ENCODE data around the gene JAKMIP2. TPM values are rescaled to one million over a fixed set of nuclear protein-coding genes. Genes with fewer than 3 reads are reported as not detected.
"Not testable (repeated sequence)": the region's sequence is repeated elsewhere in the genome, so short reads cannot be mapped to it uniquely, and the experiment has no call there.

Gene JAKMIP2
- total RNA-seq, 1 donor from 2014 or later: 1.3 TPM

DNA sequence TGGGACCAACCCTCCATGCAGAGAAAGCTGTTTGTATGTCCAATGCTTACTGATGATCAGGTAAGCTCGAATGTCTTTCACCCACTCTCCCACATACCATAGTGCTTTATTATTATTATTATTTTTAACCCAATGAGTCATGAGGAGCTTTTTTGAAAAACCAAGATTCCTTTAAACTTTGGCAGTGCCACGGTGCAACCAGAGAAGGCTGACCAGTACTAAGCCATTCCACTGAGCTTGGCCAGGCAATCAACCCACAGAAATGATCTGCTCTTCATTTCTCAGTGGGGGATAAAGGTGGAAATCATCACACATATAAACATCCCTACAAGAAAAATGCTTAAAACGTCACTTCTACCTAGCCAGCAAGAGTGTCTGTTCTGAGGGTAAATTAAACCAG lies 35.5 kb downstream of the JAKMIP2 start:
- DNase-seq (ENCODE audit: low spot score): no peak

DNA sequence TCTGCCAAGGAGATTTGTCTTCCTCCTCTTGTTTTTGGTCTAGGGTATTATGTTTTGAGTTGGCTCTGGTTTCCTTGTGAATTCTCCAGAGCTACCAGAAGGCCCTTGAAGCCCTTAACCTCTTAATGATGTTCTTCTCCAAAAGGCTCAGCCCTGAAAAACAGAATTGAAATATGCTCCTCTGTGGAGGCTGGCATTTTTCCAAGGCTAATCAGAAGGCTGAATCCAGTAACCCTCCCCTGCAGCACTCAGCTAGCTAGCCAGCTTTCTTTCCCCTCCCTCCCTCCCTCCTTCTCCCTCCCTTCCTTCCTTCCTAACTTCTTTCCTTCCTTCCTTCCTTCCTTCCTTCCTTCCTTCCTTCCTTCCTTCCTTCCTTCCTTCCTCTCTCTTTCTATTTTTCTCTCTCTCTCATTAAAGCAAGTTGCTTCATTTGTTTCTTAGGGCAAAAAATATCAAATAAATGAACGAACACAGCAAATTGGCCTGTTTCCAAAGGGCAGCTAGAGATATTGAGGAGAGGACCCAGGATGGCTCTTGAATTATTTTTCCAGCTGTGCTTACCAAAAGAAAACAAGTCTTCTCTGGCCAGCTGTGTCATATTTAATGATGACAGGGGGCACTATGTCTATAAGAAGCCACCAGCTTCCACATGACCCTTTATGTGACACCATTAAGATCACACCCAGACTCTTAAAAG lies 38.7 kb downstream of the JAKMIP2 start:
- no peak for DNase-seq (ENCODE audit: low spot score)

DNA sequence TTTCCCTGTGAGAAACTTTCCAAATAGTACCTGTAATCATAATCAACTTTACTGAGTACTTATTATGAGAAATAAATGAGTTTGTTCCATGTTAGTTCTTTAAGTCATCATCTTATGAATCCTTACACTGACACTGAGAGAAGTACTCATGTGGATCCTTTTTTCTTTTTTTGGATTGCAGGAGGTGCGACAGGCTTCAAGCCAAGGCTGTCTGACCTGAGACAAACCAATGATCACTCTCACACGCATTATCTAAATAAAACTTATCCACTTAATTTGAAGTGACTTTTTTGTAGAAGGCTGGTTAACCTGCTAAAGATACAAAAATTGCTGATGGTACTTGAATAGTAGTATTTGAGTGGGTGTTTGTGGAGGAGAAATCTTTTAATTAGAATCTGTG lies 39.5 kb downstream of the JAKMIP2 start:
- DNase-seq (ENCODE audit: low spot score): no peak

DNA sequence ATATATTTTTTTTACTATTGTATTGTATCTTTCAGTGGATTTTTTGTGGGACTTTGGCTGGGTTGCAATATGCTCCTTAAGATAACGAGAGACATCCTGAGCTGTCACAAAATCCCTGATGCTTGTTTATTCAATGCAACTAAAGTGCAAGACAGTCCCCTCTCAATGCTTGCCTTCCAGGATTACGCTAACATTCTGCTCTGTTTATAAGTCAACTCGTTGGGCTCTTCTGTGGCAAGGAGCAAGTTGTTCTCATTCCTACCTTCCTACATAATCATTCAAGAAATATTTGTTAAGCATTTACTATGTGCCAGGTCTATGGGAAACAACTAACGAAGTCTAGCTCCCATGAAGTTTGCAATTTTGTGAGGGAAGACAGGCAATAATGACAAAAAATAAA lies 40.4 kb downstream of the JAKMIP2 start:
- no peak for DNase-seq (ENCODE audit: low spot score)

DNA sequence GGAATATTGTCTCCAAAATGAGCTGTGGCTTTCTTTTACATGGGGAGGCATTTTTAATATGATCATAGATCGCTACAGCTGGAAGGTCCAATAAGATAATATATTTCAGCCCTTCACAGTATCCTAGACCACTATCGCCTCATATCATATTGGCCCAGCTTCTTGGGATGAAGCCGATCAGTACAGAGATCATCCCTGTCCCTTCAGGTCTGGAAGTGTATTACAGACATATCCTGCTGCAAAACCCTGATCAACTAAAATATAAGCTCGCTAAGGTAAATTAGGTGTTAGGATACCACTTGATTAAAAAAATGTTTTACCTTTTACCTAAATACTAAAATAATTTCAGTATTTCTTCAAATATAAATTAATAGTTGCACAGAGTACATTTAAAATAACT lies 41.7 kb downstream of the JAKMIP2 start:
- no peak for DNase-seq (ENCODE audit: low spot score)

DNA sequence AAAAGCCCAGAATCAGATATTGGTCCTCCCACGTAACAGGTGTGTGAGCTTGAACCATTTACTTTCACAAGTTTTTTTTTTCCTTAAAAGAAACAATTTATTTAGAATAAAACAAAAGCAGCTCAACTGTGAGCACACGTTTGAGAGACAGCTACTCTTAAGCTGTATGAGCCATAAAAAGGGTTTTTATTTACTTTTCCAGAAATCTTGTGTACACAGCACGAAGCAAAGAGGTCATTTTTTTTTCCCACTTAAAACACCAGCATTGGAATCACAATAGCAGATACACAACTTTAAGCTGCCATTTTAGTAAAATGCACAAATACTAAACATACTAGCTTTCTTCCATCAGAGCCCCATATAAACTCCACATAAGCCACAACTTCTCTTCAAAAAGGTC lies 44.6 kb downstream of the JAKMIP2 start:
- DNase-seq (ENCODE audit: low spot score): no peak

DNA sequence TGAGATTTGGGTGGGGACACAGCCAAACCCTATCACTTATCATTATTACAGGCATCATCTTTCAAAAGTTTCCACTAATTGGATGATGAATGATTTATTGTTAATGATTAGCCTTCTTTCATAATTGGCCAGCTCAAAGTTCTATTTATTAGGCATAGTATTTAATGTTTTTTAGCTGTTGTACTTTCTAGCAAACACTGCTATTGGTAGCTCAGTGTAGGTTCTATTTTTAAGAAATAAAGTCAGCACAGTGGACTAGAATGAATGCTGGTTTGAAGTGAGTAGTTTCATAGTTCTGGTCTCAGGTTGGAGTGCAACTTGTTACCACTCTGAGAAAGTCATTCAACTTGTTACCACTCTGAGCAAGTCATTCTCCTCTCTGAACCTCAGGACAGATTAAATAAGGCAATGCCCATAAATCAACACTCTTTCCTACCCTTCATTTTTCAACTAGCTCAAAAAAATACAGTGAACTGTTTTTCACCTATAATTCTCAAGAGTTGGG lies 46.9 kb downstream of the JAKMIP2 start:
- no peak for DNase-seq (ENCODE audit: low spot score)

DNA sequence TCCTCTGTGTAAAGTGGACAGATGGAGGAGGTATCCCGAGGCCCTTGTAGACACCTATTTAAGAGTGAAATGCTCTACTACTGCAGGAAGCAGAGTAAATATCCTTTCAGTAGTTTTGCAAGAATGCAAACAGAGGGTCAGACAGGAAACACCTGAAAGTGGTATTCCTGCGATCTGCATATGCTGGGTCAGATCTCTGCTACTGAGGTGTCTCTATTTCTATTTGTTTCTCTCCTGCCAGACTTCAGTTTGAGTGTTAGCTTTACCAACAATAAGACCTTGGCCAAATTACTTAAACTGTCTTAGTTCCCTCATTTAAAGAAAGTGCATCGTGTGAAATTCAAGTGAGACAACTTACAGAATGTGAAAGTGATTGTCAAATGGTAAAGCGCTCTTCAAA lies 47.6 kb downstream of the JAKMIP2 start:
- DNase-seq (ENCODE audit: low spot score): no peak

DNA sequence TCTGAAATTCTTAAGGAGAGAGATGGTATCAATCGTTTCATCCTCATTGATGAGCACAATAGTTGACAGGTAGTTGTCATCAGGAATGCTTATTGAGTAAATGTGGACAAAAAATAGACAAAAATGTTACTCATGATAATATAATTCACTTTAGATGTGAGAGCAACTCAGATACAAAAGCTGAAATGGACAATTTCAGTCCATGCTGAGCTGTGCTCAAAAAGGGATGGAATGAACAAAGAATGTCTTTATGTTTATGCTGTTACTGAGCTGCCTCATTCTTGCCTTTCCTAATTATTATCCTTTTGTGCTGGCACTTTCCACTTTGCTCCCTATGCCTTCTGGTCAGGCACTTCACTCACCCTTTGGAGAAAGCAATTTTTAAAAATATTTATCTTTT lies 49.5 kb downstream of the JAKMIP2 start:
- DNase-seq (ENCODE audit: low spot score): no peak

DNA sequence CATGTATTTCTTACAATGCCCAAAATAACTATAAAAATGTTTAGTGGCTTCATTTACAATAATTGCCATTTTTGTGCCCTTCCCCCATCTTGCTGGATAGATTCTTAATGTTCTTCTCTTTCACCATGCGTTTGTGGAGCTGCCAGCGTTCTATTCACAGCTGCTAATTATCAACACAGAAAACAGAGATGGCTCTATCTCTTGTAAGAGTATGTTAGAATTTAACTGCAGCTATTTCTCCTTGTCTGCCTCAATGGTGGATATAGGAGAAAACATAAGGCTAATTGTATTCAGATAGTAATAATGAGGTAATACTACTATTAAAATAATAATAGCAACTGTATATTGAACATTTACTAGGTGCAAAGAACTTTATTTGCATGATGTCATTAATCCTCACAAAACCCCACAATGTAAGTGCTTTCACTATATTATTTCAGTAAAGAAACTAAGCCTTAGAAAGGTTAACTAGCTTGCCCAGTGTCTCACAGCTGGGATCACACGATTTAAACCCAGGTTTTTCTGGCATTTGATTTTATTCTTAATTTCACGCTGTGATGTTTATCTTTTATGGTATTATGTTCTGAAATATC lies 50.1 kb downstream of the JAKMIP2 start:
- DNase-seq (ENCODE audit: low spot score): no peak

DNA sequence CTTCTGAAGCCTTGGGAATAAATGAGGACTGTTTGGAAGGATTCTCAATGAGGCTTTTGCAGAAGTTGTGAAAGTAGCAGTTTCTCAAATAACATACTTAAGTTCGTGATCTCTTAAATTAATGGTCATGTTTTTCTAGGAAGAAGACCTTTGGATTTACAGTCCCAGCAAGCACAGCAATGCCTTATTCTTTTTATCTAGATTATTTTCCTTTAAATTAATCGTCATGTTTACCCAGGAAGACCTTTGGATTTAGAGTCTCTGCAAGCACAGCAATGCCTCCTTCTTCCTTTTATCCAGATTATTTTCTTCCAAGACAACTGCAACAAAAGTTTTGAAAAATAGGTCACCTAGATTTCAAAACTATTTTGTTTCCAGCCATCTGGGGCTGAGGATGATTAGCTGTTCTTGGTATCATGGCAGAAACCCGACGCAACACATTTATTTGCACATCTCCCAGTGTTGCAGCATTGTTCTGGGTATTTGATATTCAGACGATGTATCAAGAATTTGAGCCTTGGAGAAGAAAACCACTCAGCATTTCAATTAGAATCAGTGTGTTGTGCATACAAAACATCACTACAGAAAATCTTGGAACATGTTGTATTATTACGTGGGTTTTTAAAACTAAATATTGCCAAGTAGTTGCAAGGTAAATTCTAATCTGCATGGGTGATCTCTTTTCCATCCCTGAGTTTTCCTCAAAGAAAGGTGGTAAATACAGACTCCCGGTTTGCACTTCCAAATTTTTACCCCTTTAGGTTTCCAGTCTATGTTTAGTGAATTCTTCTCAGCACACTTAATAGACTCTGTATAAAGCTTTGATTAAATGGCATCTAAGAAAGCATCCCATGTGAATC lies 50.9 kb downstream of the JAKMIP2 start:
- DNase-seq (ENCODE audit: low spot score): no peak

DNA sequence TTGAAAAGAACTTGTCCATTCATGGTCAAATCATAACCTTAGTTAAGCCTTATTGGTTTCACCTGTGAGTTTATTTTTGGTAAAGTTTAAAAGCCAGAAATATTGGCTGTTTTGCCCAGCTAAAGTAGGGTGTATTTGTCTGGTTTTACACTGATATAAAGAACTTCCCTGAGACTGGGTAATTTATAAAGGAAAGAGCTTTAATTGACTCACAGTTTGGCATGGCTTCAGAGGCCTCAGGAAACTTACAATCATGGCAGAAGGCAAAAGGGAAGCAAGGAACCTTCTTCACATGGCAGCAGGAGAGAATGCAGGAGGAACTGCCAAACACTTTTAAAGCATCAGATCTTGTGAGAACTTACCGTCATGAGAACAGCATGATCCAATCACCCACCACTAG lies 55.3 kb downstream of the JAKMIP2 start:
- no peak for DNase-seq (ENCODE audit: low spot score)

DNA sequence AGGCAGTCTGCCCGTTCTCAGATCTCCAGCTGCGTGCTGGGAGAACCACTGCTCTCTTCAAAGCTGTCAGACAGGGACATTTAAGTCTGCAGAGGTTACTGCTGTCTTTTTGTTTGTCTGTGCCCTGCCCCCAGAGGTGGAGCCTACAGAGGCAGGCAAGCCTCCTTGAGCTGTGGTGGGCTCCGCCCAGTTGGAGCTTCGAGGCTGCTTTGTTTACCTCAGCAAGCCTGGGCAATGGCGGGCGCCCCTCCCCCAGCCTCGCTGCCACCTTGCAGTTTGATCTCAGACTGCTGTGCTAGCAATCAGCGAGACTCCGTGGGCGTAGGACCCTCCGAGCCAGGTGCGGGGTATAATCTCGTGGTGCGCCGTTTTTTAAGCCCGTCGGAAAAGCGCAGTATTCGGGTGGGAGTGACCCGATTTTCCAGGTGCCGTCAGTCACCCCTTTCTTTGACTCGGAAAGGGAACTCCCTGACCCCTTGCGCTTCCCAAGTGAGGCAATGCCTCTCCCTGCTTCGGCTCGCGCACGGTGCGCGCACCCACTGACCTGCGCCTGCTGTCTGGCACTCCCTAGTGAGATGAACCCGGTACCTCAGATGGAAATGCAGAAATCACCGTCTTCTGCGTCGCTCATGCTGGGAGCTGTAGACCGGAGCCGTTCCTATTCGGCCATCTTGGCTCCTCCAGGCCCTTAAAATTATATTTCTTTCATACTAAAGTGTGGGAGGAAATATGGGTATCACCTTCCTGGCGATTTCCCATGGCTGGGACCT lies 61.2 kb downstream of the JAKMIP2 start:
- DNase-seq (ENCODE audit: low spot score): not testable (repeated sequence)

DNA sequence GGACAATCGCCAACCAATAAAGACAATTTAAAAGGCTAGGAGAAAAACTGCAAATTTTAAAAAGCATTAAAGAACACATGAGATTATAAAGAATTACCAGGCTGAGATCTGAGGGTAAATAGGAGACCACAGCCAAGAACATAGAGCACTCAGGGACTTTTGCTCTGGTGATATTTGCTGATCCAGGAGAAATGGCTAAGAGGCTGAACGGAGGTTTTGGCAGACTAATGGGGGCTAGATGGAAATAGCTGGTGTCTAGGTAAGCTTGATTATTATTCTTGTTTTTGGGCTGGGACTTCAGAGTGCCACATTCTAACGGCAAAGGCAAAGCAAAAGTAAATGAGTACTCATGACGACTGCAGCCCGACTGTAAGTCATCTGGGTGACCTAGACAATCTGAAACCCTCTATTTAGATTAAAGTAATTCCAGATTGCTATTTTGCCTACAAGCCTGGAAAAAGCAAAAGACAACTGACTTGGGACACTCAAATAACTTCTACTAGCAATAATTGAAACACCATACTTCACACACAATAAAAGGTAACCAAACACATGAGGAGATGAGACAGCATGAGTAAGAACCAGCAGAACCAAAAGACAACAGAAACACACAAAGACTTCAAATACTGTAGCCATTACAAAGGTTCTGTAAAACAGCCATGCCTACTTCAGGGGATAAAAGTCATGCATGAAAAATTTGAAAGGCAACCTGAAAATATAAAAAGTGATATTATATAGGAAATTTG lies 68.8 kb downstream of the JAKMIP2 start:
- DNase-seq (ENCODE audit: low spot score): no peak

DNA sequence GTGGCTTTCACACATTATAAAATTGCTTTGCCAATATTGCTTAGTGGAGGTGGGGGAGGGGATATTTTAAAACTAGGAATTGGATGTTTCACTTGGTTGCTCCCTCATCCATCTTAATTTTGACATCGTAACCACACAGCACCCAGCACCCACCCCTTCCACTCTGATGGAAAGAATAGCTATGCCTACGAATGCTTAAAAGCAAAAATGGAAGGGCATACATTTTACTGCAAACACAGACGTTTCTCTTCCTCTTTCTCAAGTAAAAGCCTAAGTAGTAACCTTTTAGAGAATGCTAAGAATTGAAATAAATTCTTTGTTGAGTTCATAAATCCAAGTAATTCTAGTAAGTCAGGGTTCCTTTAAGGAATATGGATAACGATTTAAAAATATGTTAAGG lies 69.9 kb downstream of the JAKMIP2 start:
- DNase-seq (ENCODE audit: low spot score): no peak

DNA sequence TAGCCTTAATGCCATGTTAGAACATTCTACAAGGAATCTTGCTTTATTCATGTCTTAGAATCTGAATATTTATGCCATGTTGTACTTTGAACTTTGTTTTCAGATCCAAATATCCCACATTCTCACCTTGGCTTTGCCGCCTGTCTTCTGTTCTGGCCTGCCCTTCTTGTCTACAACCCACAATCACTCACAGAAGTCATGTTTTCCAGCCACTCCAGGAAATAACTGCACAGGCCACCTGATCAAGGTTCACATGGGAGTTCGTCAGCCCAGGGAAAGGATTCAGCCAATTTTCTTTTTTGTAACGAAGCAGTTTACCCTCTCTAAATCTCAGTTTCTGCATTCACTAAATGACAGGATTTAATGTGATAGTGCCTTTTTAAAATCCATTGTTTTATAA lies 70.5 kb downstream of the JAKMIP2 start:
- no peak for DNase-seq (ENCODE audit: low spot score)

DNA sequence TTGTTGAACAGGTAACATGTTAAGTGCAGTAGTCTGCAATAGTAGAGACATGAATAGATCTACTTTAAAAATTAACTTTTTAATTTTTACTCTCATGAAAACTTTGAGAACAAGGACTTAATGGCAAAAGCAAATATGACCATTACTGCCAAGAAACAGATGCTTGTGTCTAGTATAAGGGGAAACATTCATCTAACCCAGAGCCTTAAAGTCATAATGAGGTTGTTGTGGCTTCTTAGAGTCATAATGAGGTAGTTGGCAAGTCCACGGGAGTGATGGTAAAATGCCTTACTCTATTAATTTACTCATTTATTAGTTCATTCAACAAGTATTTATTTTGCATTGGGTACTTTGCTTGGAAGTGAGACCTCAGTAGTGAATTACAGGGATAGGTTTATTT lies 71.5 kb downstream of the JAKMIP2 start:
- DNase-seq (ENCODE audit: low spot score): no peak

DNA sequence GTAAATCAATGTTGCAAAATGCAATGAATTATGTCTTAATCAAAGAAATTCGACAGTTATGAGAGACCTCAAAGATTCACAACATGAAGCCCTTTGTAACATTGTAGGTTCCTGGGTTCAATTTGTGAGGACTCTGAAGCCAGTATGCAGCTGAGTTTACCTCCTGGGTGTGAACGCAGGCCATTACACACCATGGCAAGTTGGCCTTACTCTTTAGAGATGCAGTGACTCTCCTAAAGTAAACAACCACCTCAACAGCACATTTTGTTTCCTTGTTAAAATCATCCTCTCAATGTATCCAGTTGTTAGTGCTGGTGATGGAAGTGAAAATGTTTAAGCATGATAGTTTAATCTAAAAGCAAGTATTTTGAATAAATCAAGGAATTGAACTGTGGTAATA lies 73.8 kb downstream of the JAKMIP2 start:
- DNase-seq (ENCODE audit: low spot score): no peak

DNA sequence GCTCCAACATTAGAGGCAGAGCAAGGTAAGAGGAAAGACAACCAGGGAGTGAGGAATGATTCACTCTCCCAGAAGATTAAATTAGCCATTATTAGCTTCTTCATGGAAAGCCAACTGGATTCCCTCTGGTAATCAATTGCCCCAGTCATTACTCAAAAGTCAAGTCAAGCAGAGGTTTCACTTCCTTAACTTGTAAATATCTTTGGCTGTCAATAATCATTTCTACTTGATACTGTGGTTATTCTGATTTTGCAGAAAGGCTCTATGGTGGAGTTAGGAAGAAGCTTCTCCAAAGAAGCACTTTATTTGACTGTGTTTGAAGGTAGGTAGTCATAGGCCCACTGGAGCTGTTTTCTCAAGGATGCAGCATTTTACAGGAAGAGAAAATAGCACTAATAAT lies 78.0 kb downstream of the JAKMIP2 start:
- no peak for DNase-seq (ENCODE audit: low spot score)

DNA sequence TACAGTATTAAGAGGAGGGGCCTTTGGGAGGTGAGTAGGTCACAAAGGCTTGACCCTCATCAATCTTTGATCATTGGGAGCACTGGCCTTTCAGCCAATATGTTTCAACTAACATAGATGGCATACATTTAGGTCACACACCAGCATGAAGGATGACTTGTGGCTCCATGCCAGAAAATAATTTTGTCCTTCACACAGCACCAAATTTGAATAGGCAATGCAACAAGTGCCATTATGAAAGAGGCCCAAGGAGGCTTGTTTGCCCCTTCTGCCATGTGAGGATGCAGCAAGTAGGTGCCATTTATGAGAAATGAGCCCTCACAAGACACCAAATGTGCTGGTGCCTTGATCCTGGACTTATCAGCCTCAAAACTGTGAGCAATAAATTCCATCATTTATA lies 81.1 kb downstream of the JAKMIP2 start:
- no peak for DNase-seq (ENCODE audit: low spot score)

DNA sequence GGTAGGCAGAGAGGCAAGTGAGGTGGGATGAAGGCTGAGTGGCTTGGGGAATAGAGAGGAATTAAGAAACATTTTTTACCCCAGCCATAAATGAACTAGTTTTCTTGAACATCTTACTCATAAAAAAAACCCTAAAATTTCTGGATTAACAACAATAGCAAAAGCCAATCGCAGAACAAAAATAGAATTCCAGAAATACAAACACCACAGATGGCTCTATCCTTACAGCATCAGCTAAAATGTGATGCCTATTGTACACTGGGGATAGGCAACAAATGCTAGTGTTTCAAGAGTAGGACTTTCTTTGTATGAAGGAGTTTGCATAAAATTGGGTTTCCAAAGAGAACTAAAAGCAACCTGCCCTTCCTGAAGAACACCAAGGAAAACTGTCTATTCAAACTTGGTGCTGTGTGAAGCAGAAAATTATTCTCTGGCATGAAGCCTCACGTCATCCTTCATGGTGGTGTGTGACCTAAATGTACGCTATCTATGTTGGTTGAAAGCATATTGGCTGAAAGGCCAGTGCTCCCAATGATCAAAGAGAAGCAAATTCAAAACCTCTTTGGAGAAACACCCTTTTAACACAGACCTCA lies 82.9 kb downstream of the JAKMIP2 start:
- no peak for DNase-seq (ENCODE audit: low spot score)
